ENCODE results near the gene MARCHF5.

DNA sequence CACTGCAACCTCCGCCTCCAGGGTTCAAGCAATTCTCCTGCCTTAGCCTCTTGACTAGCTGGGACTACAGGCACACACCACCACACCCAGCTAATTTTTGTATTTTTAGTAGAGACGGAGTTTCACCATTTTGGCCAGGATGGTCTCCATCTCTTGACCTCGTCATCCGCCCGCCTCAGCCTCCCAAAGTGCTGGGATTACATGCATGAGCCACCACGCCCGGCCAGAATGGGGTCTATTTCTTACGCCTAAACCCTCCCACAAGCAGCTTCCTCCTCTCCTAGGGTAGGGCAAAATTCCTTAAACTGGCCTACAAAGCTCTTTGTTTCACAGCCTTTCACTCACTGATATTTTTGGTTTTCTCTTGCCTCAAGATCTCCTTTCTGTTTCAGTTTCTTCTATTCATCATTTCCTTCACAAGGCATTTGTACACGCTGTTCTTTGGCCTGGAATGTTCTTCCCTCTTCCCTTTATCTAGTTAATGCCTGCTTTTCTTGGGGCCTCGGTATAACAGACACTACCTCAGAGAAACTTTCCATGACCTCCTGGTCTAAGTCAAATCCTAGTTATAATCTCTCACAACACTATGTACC is 6.8 kb upstream of the MARCHF5 start:
- TF ChIP-seq EZH2 (IDR thresholded peaks at IDR 0.05) = no peak
- no peak for TF ChIP-seq POLR2AphosphoS5 (IDR thresholded peaks at IDR 0.05; ENCODE audit: borderline replicate concordance, low read depth, low read length)
- TF ChIP-seq FOXP2 (optimal IDR thresholded peaks at IDR 0.05; ENCODE audit: control extremely low read depth, extremely low read length, insufficient read depth) = no peak
